ES-I3 (cell line): ENCODE measurements around the gene ACTR3C.

ENCODE experiments used
- H3K36me3 ChIP-seq: 2 replicates; pipeline ENCODE4 v1.6.1; 2013; ENCODE audit warnings: mild to moderate bottlenecking, low read length, control low read depth, moderate library complexity; ENCODE audit not compliant: insufficient read depth
- H3K4me1 ChIP-seq: 2 replicates; pipeline ENCODE4 v1.6.1; 2013; ENCODE audit warnings: mild to moderate bottlenecking, control low read depth, low read length; ENCODE audit not compliant: insufficient read depth
- H3K9ac ChIP-seq: 2 replicates; pipeline ENCODE4 v1.6.1; 2013; ENCODE audit warnings: low read depth, mild to moderate bottlenecking, low read length, moderate library complexity
- H3K9me3 ChIP-seq: 2 replicates; pipeline ENCODE4 v1.6.1; 2013; ENCODE audit warnings: mild to moderate bottlenecking, low read length, moderate library complexity; ENCODE audit not compliant: control insufficient read depth, insufficient read depth

Gene ACTR3C

GRCh38 chr7:150322833-150323681, at the start of gene ACTR3C, which contains the start of gene LRRC61:
Gene ACTR3C (minus strand): TSS chr7:150323545. CDS start chr7:150295296, 28,249 bp downstream.
Gene LRRC61 (plus strand): TSS chr7:150323355. CDS start chr7:150336862, 13,507 bp downstream.
- Histone ChIP-seq H3K9ac (peak within 1 kb of the TSS; percentile 71), H3K4me1 (0 out of 2 replicates have a peak, but pooled peaks cover 11% of the 10 kb centered on the region), H3K9me3 (no peaks in the 10 kb centered on the region; the same call in 1 of the 2 replicates), H3K36me3 (peaks cover 10% of the 10 kb centered on the region; the same call in 1 of the 2 replicates)

GRCh38 chr7:150372271-150373048, 49.1 kb upstream of the ACTR3C start:
- peaks cover 41% of the 10 kb centered on the region for H3K4me1 ChIP-seq
- no peak overlapping the region for H3K9ac ChIP-seq
- peaks cover 7% of the 10 kb centered on the region; the same call in 1 of the 2 replicates for H3K36me3 ChIP-seq
- no peaks in the 10 kb centered on the region for H3K9me3 ChIP-seq

DNA sequence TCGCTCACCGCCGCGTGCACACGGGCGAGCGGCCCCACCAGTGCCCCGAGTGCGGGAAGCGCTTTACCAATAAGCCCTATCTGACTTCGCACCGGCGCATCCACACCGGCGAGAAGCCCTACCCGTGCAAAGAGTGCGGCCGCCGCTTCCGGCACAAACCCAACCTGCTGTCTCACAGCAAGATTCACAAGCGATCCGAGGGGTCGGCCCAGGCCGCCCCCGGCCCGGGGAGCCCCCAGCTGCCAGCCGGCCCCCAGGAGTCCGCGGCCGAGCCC, 48.6 kb upstream of the ACTR3C start:
- Histone ChIP-seq H3K9ac (no peak overlapping the region), H3K9me3 (no peaks in the 10 kb centered on the region), H3K4me1 (peaks cover 36% of the 10 kb centered on the region), H3K36me3 (peaks cover 7% of the 10 kb centered on the region; the same call in 1 of the 2 replicates)

- no peaks in the 10 kb centered on the region for H3K9me3 ChIP-seq
- H3K36me3 ChIP-seq = peaks cover 7% of the 10 kb centered on the region; the same call in 1 of the 2 replicates
- no peak overlapping the region for H3K9ac ChIP-seq
- H3K4me1 ChIP-seq = peaks cover 32% of the 10 kb centered on the region
Observed at GRCh38 chr7:150371131-150371995, 48.0 kb upstream of the ACTR3C start.

- no peaks in the 10 kb centered on the region for H3K9me3 ChIP-seq
- H3K4me1 ChIP-seq = peaks cover 30% of the 10 kb centered on the region
- H3K9ac ChIP-seq = no peak overlapping the region
- H3K36me3 ChIP-seq = peaks cover 7% of the 10 kb centered on the region; the same call in 1 of the 2 replicates
Observed at GRCh38 chr7:150370612-150371071, 47.3 kb upstream of the ACTR3C start.

- Histone ChIP-seq H3K4me1 (peaks cover 30% of the 10 kb centered on the region), H3K9me3 (no peaks in the 10 kb centered on the region), H3K36me3 (peaks cover 7% of the 10 kb centered on the region; the same call in 1 of the 2 replicates), H3K9ac (peak overlapping the region; percentile 67)
Observed at GRCh38 chr7:150369748-150370501, 46.6 kb upstream of the ACTR3C start.

GRCh38 chr7:150368884-150369747, 45.8 kb upstream of the ACTR3C start:
- no peaks in the 10 kb centered on the region for H3K9me3 ChIP-seq
- H3K36me3 ChIP-seq = peaks cover 7% of the 10 kb centered on the region; the same call in 1 of the 2 replicates
- peaks cover 26% of the 10 kb centered on the region for H3K4me1 ChIP-seq
- H3K9ac ChIP-seq = peak overlapping the region; percentile 67

DNA sequence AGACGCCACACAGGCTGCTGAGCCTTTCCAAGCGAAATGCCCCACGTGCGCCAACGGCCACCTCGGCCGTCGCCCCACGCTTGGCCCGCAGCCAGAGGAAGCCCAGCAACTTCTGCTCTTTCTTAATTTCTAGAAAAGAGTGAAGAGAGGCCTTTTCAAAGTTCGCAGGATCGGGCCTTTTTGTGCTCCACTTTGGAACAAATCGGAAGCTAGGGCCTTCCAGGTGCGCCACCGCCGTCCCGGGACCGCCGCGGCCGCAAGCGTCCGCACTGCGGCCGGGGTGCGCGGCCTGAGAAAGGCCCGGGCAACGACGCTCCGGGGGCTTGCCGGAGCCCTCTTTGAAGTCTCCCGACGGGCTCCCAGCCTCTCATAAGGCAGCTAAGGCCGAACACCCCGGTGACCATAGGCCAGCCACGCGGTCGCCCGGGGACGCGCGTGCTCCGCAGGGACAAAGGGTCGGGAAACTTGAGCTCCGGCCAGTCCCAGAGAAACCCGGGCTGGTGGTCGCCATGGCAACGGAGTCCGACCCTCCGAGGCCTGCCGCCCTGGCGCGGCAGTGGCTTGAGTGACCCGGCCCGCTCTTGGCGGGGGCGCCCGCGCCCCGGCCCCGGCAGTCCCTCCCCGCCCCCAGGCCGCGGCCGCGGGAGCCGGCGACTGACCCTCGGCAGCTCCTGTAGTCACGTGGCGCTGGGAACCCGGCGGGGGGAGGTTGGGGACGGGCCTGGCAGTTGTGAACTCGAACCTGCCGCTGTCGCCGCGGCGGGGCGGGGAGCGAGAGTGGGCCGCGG, 44.9 kb upstream of the ACTR3C start, which contains the start of gene REPIN1:
Gene REPIN1, plus strand, starts transcription at position 727 of the 788 bp plus-strand sequence. CDS start 890 bp downstream, outside the sequence.
- peaks cover 19% of the 10 kb centered on the region for H3K4me1 ChIP-seq
- peak within 1 kb of the TSS; percentile 67 for H3K9ac ChIP-seq
- no peaks in the 10 kb centered on the region for H3K9me3 ChIP-seq
- H3K36me3 ChIP-seq = peaks cover 7% of the 10 kb centered on the region; the same call in 1 of the 2 replicates

- H3K9me3 ChIP-seq = no peaks in the 10 kb centered on the region
- peaks cover 15% of the 10 kb centered on the region for H3K4me1 ChIP-seq
- peaks cover 7% of the 10 kb centered on the region; the same call in 1 of the 2 replicates for H3K36me3 ChIP-seq
- H3K9ac ChIP-seq = peak overlapping the region; percentile 67
Observed at GRCh38 chr7:150367677-150368095, 44.3 kb upstream of the ACTR3C start.

GRCh38 chr7:150365673-150366398, 42.5 kb upstream of the ACTR3C start:
- H3K9me3 ChIP-seq = no peaks in the 10 kb centered on the region
- H3K36me3 ChIP-seq = peaks cover 5% of the 10 kb centered on the region; the same call in 1 of the 2 replicates
- H3K9ac ChIP-seq = no peak overlapping the region
- peaks cover 29% of the 10 kb centered on the region for H3K4me1 ChIP-seq

DNA sequence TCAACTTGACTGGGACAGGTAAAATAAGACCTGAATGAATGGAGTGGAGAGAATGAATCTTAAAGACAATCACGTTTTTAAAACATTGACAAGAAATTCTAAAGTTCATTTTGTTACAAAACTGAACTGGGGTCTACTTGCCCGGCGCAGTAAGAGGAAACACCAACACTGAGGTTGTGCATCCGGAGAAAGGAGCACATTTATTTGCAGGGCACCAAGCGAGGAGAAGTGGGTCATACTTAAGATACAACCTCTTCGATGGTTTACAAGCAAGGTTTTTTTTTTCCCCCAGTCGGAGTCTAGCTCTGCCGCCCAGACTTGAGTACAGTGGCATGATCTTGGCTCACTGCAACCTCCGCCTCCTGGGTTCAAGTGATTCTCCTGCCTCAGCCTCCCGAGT, 41.8 kb upstream of the ACTR3C start:
- H3K9me3 ChIP-seq = no peaks in the 10 kb centered on the region
- no peaks in the 10 kb centered on the region for H3K36me3 ChIP-seq
- no peak overlapping the region for H3K9ac ChIP-seq
- H3K4me1 ChIP-seq = peaks cover 23% of the 10 kb centered on the region
